T-helper 1 cell treated with Interleukin-12 subunit alpha and Interleukin-12 subunit beta and Interleukin-4 antibody, amounts not matched to agents 30 μg/mL and 1 μg/mL, for 36 hours (primary cell): ENCODE results near the gene STX3.

Source experiments
- H3K27ac Mint-ChIP-seq: one replicate; pipeline ENCODE4 v1.8.0; 2021; ENCODE audit warnings: mild to moderate bottlenecking, mixed read lengths
- H3K27me3 Mint-ChIP-seq: one replicate; pipeline ENCODE4 v1.8.0; 2021; ENCODE audit warnings: low read depth, mixed read lengths
- H3K36me3 Mint-ChIP-seq: one replicate; pipeline ENCODE4 v1.8.0; 2021; ENCODE audit warnings: low read depth, mixed read lengths
- H3K4me1 Mint-ChIP-seq: one replicate; pipeline ENCODE4 v1.8.0; 2021; ENCODE audit warnings: low read depth, mixed read lengths
- H3K4me3 Mint-ChIP-seq: one replicate; pipeline ENCODE4 v1.8.0; 2021; ENCODE audit warnings: mild to moderate bottlenecking, moderate library complexity, mixed read lengths
- H3K9me3 Mint-ChIP-seq: one replicate; pipeline ENCODE4 v1.8.0; 2021; ENCODE audit warnings: mixed read lengths

The STX3 gene

GRCh38 chr11:59791639-59792038 lies 36.5 kb downstream of the STX3 start:
- Mint-ChIP-seq H3K27ac (no peak overlapping the region), H3K4me3 (no peak overlapping the region), H3K9me3 (no peaks in the 10 kb centered on the region), H3K4me1 (peaks cover 8% of the 10 kb centered on the region), H3K27me3 (no peaks in the 10 kb centered on the region), H3K36me3 (peaks cover 62% of the 10 kb centered on the region)

GRCh38 chr11:59792507-59792906 lies 37.3 kb downstream of the STX3 start:
- Mint-ChIP-seq H3K4me3 (no peak overlapping the region), H3K27ac (no peak overlapping the region)

DNA sequence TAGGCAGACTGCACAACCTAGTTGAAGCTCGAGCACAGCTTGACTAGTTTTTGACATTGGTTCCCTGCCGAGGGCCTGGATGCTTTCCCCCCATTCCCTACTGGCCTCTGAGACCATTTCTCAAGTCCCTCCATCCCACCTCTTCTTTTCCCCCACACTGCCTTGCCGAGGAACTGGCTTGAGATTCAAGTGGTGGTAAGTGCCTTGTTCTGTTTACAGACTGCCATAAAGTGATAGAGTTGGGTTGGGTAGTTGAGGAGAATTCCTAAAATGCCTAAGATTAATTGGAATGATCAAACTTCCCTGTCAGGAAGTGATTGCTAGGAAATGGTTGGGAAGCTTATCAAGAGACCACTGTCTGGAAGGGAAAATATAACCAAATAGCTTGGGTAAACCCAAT lies 39.2 kb downstream of the STX3 start:
- Mint-ChIP-seq H3K4me1 (peaks cover 2% of the 10 kb centered on the region), H3K36me3 (peaks cover 52% of the 10 kb centered on the region), H3K4me3 (no peak overlapping the region), H3K27me3 (no peaks in the 10 kb centered on the region), H3K27ac (no peak overlapping the region), H3K9me3 (no peaks in the 10 kb centered on the region)

More at GRCh38 chr11:59792507-59792906, 37.3 kb downstream of the STX3 start:
- H3K27me3 Mint-ChIP-seq, result no peaks in the 10 kb centered on the region
- peaks cover 59% of the 10 kb centered on the region for H3K36me3 Mint-ChIP-seq
- no peaks in the 10 kb centered on the region for H3K9me3 Mint-ChIP-seq
- peaks cover 2% of the 10 kb centered on the region for H3K4me1 Mint-ChIP-seq

GRCh38 chr11:59800390-59801025 lies 45.3 kb downstream of the STX3 start:
- Mint-ChIP-seq H3K4me3 (no peak overlapping the region), H3K9me3 (no peaks in the 10 kb centered on the region), H3K27me3 (no peaks in the 10 kb centered on the region), H3K4me1 (peaks cover 22% of the 10 kb centered on the region), H3K27ac (peak overlapping the region; percentile 22), H3K36me3 (peaks cover 43% of the 10 kb centered on the region)

GRCh38 chr11:59801160-59801706 lies 46.1 kb downstream of the STX3 start:
- Mint-ChIP-seq H3K4me3 (no peak overlapping the region), H3K4me1 (peaks cover 22% of the 10 kb centered on the region), H3K27me3 (no peaks in the 10 kb centered on the region), H3K36me3 (peaks cover 38% of the 10 kb centered on the region), H3K9me3 (no peaks in the 10 kb centered on the region), H3K27ac (peak overlapping the region; percentile 52)

- Mint-ChIP-seq H3K27ac (no peak overlapping the region), H3K27me3 (no peaks in the 10 kb centered on the region), H3K36me3 (peaks cover 44% of the 10 kb centered on the region), H3K9me3 (no peaks in the 10 kb centered on the region), H3K4me1 (peaks cover 25% of the 10 kb centered on the region), H3K4me3 (no peak overlapping the region)
Observed at GRCh38 chr11:59801981-59802638, 46.9 kb downstream of the STX3 start.

GRCh38 chr11:59802639-59803176 lies 47.5 kb downstream of the STX3 start:
- Mint-ChIP-seq H3K4me1 (peaks cover 25% of the 10 kb centered on the region), H3K9me3 (no peaks in the 10 kb centered on the region), H3K27ac (no peak overlapping the region), H3K36me3 (peaks cover 41% of the 10 kb centered on the region), H3K27me3 (no peaks in the 10 kb centered on the region), H3K4me3 (no peak overlapping the region)

DNA sequence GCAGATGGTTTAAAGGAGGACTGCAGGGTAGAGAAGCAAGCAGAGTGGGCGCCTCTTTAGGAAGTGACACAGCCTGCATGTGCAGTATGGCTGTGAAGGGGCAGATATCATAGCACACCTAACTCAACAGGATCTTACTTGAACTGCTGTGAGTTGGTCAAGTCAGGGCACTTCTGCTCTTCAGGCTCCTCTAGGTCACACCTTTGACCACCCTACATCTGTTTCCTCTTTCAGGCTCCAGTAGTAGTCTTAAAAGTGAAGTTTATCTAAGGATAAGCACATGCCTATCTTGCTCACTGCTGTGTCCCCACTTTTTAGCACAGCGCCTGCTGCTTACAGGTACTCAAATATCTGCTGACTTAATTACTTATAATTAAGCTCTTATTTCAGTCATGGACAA lies 48.9 kb downstream of the STX3 start:
- Mint-ChIP-seq H3K27me3 (no peaks in the 10 kb centered on the region), H3K36me3 (peaks cover 42% of the 10 kb centered on the region), H3K4me3 (no peak overlapping the region), H3K4me1 (peaks cover 29% of the 10 kb centered on the region), H3K9me3 (no peaks in the 10 kb centered on the region), H3K27ac (no peak overlapping the region)

DNA sequence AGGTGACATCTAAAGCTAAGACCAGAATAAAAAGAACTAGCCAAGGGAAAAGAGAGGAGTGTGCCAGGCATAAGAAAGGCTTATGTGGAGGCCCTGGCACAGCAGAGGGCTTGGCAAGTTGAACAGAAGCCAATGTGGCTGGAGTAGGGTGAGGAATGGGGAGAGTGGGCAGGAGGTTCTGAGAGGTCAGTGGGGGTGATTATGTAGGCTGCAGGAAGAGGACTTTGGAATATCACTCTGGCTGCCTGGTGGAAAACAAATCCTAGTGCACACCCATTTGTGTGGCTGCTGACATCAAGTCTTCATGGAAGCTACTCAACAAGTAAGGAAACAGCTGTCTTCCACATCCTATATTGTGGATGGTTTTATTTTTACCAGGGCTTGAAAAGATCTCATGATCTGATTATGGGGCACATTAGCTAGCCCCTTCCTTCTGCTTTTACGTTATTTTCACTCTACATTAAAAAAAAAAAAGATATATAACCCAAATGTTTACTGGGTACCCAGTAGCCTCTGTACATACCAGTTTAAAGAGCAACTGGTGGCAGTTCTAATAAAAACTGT lies 52.0 kb downstream of the STX3 start:
- H3K9me3 Mint-ChIP-seq, result no peaks in the 10 kb centered on the region
- peaks cover 30% of the 10 kb centered on the region for H3K36me3 Mint-ChIP-seq
- no peaks in the 10 kb centered on the region for H3K27me3 Mint-ChIP-seq
- H3K27ac Mint-ChIP-seq, result peak overlapping the region; percentile 53
- no peak overlapping the region for H3K4me3 Mint-ChIP-seq
- peaks cover 28% of the 10 kb centered on the region for H3K4me1 Mint-ChIP-seq

DNA sequence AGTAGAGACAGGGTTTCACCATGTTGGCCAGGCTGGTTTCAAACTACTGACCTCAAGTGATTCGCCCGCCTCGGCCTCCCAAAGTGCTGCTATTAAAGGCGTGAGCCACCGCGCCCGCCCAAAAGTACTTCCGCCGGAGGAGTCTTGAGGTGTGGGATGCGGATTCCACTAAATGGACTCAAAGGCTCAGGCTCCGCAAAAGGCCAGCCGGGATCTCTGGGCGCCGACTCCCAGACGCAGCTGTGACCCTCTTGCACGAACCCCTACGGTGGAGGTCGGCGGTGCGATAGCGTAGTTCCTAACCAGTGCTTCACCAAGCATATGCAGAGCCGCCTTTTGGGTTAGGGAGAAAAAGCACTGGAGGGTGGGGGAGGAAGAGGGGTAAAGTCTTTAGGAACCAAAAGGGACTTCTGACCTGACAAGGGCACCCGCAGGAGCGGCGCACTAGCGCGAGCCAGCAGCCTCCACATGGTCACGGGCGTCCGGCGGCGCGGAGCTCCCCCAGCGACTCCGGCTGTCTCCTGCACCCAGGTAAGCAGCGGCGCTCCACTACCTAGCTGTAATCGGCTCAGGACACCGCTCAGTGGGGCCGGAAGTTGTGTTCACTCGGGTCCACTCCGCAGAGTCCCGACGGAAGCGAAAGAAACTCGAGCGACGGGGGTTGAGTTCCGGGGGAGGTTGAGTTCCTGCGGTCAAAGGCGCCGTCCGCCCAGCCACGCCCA lies 55.2 kb downstream of the STX3 start, which contains the start of gene MRPL16:
Gene MRPL16, minus strand, starts transcription at position 590 of the 722 bp plus-strand sequence. Its CDS starts 120 bp downstream, at position 470.
- Mint-ChIP-seq H3K27ac (peak within 1 kb of the TSS; percentile 90), H3K4me1 (peaks cover 24% of the 10 kb centered on the region), H3K4me3 (peak within 1 kb of the TSS; percentile 93), H3K9me3 (no peaks in the 10 kb centered on the region), H3K36me3 (peaks cover 23% of the 10 kb centered on the region), H3K27me3 (no peaks in the 10 kb centered on the region)

- Mint-ChIP-seq H3K4me1 (peaks cover 24% of the 10 kb centered on the region), H3K27me3 (no peaks in the 10 kb centered on the region), H3K36me3 (peaks cover 23% of the 10 kb centered on the region), H3K27ac (peak overlapping the region; percentile 90), H3K4me3 (peak overlapping the region; percentile 93), H3K9me3 (no peaks in the 10 kb centered on the region)
Observed at GRCh38 chr11:59810911-59811259, 55.7 kb downstream of the STX3 start.

DNA sequence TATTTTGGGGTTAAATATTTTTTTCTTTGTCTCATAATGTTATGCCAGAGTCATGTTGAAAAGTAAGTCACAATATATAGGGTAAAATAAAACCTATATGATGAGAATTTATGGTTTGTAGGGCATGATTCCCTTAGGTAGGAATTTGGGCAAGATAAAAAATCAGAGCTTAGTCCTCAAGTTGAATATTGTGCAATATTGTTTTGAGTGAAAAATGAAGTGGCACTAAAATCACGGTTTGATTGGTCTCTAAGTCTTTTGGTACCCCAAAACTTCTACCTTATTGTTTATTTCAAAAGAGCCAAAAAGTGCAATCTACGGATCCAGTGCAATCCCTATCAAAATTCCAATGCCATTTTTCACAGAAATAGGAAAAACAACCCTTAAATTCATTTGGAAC lies 57.0 kb downstream of the STX3 start:
- Mint-ChIP-seq H3K36me3 (peaks cover 13% of the 10 kb centered on the region), H3K4me3 (no peak overlapping the region), H3K4me1 (peaks cover 22% of the 10 kb centered on the region), H3K9me3 (no peaks in the 10 kb centered on the region), H3K27ac (no peak overlapping the region), H3K27me3 (no peaks in the 10 kb centered on the region)

DNA sequence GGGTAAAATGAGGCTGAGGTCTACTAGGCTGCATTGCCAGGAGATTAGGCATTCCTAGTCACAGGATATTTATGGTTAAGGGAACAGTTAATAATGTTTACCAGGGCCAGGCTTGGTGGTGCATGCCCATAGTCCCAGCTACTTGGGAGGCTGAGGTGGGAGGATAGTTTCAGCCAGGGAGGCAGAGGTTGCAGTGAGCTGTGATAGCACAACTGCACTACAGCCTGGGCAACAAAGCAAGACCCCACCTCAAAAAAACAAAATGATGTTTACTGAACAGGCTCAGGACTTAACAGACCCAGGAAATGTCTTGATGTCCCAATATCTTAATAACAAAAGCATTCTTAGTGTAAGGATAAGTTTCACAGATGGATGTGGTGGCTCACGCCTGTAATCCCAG lies 58.2 kb downstream of the STX3 start:
- Mint-ChIP-seq H3K4me3 (no peak overlapping the region), H3K27ac (no peak overlapping the region), H3K4me1 (peaks cover 22% of the 10 kb centered on the region), H3K27me3 (no peaks in the 10 kb centered on the region), H3K36me3 (peaks cover 12% of the 10 kb centered on the region), H3K9me3 (no peaks in the 10 kb centered on the region)

- Mint-ChIP-seq H3K9me3 (no peaks in the 10 kb centered on the region), H3K36me3 (peaks cover 8% of the 10 kb centered on the region), H3K27me3 (peaks cover 2% of the 10 kb centered on the region), H3K4me3 (peak overlapping the region; percentile 15), H3K4me1 (peaks cover 23% of the 10 kb centered on the region), H3K27ac (no peak overlapping the region)
Observed at GRCh38 chr11:59814021-59814420, 58.8 kb downstream of the STX3 start.
